Osteoblast (primary cell): ENCODE results near the gene WWOX. TPM values are rescaled to one million over a fixed set of nuclear protein-coding genes. Genes with fewer than 3 reads are reported as not detected.

Experiments used
- DNase-seq: peaks from one replicate; pipeline ENCODE4 v3.0.0; 2011; ENCODE audit warnings: low spot score, mixed read lengths; ENCODE audit not compliant: insufficient read length; ENCODE audit errors: missing footprints
- H2AFZ ChIP-seq: 2 replicates; pipeline ENCODE4 v1.6.0; 2011; ENCODE audit warnings: mild to moderate bottlenecking, low read length
- H3K27ac ChIP-seq: 2 replicates; pipeline ENCODE4 v1.5.1; 2011; ENCODE audit warnings: mild to moderate bottlenecking, low read depth, low read length, moderate library complexity
- H3K27me3 ChIP-seq: 2 replicates; pipeline ENCODE4 v1.6.0; 2012; ENCODE audit warnings: mild to moderate bottlenecking, control low read depth, inconsistent platforms, low read length, moderate library complexity; ENCODE audit not compliant: insufficient read depth
- H3K36me3 ChIP-seq: 2 replicates; pipeline ENCODE4 v1.5.1; 2011; ENCODE audit warnings: mild to moderate bottlenecking, low read length, control low read depth, moderate library complexity; ENCODE audit not compliant: insufficient read depth
- H3K4me1 ChIP-seq: 2 replicates; pipeline ENCODE4 v1.5.1; 2011; ENCODE audit warnings: mild to moderate bottlenecking, low read length, control low read depth, moderate library complexity; ENCODE audit not compliant: insufficient read depth
- H3K4me2 ChIP-seq: 2 replicates; pipeline ENCODE4 v1.6.0; 2011; ENCODE audit warnings: mild to moderate bottlenecking, low read length; ENCODE audit not compliant: insufficient read depth
- H3K4me3 ChIP-seq: fragments of 200-600 bp; sonication (generic); 3 replicates; pipeline ENCODE4 v1.5.1; 2012; ENCODE audit warnings: mild to moderate bottlenecking, low read length, inconsistent platforms; ENCODE audit not compliant: insufficient read depth
- H3K79me2 ChIP-seq: 2 replicates; pipeline ENCODE4 v1.6.0; 2012; ENCODE audit warnings: mild to moderate bottlenecking, low read length, control low read depth, inconsistent platforms; ENCODE audit not compliant: insufficient read depth
- H3K9me3 ChIP-seq: 2 replicates; pipeline ENCODE4 v1.5.1; 2011; ENCODE audit warnings: low read depth, low read length, control low read depth
- H4K20me1 ChIP-seq: 2 replicates; pipeline ENCODE4 v1.6.0; 2012; ENCODE audit warnings: mild to moderate bottlenecking, low read length, control low read depth; ENCODE audit not compliant: insufficient read depth
- total RNA-seq: library from RNA; depleted of rRNA; stranded (reverse); fragments of >200 nt; gene quantifications from 2 replicates; pipeline ENCODE4 v1.2.3, GENCODE V29; 2012
- TF ChIP-seq, protein P1 (sequence below): IDR thresholded peaks from 2 replicates; pipeline ENCODE4 v1.5.1; 2011; ENCODE audit warnings: mild to moderate bottlenecking, low read depth, low read length, moderate library complexity; ENCODE audit errors: extremely low read depth

The WWOX gene
- total RNA-seq, 1 donor, result 23.9 TPM

- H3K4me3 ChIP-seq, result no peak overlapping the region
- H3K9me3 ChIP-seq, result no peaks in the 10 kb centered on the region
- no peaks in the 10 kb centered on the region for H3K79me2 ChIP-seq
- H3K27me3 ChIP-seq, result no peaks in the 10 kb centered on the region
- no peaks in the 10 kb centered on the region for H3K4me1 ChIP-seq
- TF ChIP-seq, protein P1, sequence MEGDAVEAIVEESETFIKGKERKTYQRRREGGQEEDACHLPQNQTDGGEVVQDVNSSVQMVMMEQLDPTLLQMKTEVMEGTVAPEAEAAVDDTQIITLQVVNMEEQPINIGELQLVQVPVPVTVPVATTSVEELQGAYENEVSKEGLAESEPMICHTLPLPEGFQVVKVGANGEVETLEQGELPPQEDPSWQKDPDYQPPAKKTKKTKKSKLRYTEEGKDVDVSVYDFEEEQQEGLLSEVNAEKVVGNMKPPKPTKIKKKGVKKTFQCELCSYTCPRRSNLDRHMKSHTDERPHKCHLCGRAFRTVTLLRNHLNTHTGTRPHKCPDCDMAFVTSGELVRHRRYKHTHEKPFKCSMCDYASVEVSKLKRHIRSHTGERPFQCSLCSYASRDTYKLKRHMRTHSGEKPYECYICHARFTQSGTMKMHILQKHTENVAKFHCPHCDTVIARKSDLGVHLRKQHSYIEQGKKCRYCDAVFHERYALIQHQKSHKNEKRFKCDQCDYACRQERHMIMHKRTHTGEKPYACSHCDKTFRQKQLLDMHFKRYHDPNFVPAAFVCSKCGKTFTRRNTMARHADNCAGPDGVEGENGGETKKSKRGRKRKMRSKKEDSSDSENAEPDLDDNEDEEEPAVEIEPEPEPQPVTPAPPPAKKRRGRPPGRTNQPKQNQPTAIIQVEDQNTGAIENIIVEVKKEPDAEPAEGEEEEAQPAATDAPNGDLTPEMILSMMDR, result no peak
- no peaks in the 10 kb centered on the region for H4K20me1 ChIP-seq
- H3K4me2 ChIP-seq, result no peak overlapping the region
- no peaks in the 10 kb centered on the region for H3K36me3 ChIP-seq
- H3K27ac ChIP-seq, result no peak overlapping the region
- DNase-seq, result no peak
- no peak overlapping the region for H2AFZ ChIP-seq
These were observed 598.0 kb downstream of the WWOX start for GRCh38 chr16:78697426-78697825.

GRCh38 chr16:78703936-78704335, 604.5 kb downstream of the WWOX start:
- Histone ChIP-seq H3K4me1 (no peaks in the 10 kb centered on the region), H4K20me1 (no peaks in the 10 kb centered on the region), H3K4me2 (no peak overlapping the region), H3K79me2 (no peaks in the 10 kb centered on the region), H3K4me3 (no peak overlapping the region), H3K36me3 (no peaks in the 10 kb centered on the region), H2AFZ (no peak overlapping the region), H3K9me3 (peaks cover 4% of the 10 kb centered on the region), H3K27me3 (no peaks in the 10 kb centered on the region), H3K27ac (no peak overlapping the region)
- TF ChIP-seq, protein P1, result no peak
- no peak for DNase-seq

GRCh38 chr16:78704416-78704815, 605.0 kb downstream of the WWOX start:
- H3K4me1 ChIP-seq, result no peaks in the 10 kb centered on the region
- no peaks in the 10 kb centered on the region for H3K36me3 ChIP-seq
- H3K79me2 ChIP-seq, result no peaks in the 10 kb centered on the region
- H3K4me3 ChIP-seq, result no peak overlapping the region
- TF ChIP-seq, protein P1, result no peak
- DNase-seq, result no peak
- no peak overlapping the region for H3K4me2 ChIP-seq
- H2AFZ ChIP-seq, result no peak overlapping the region
- H4K20me1 ChIP-seq, result no peaks in the 10 kb centered on the region
- peaks cover 4% of the 10 kb centered on the region for H3K9me3 ChIP-seq
- no peak overlapping the region for H3K27ac ChIP-seq
- no peaks in the 10 kb centered on the region for H3K27me3 ChIP-seq

- Histone ChIP-seq H3K36me3 (no peaks in the 10 kb centered on the region), H3K4me2 (no peak overlapping the region), H3K27me3 (no peaks in the 10 kb centered on the region), H3K9me3 (peaks cover 4% of the 10 kb centered on the region), H3K27ac (no peak overlapping the region), H3K4me1 (no peaks in the 10 kb centered on the region), H2AFZ (no peak overlapping the region), H3K79me2 (no peaks in the 10 kb centered on the region), H4K20me1 (no peaks in the 10 kb centered on the region), H3K4me3 (no peak overlapping the region)
- TF ChIP-seq, protein P1, result no peak
- DNase-seq, result no peak
These were observed 606.2 kb downstream of the WWOX start for GRCh38 chr16:78705694-78706093.
